Fibroblast of the conjunctiva (primary cell): ENCODE measurements around the gene SLC39A13.

Experiments
- DNase-seq: peaks from one replicate; pipeline ENCODE4 v3.0.0-alpha.2; 2010; ENCODE audit warnings: low read depth

Gene SLC39A13

DNA sequence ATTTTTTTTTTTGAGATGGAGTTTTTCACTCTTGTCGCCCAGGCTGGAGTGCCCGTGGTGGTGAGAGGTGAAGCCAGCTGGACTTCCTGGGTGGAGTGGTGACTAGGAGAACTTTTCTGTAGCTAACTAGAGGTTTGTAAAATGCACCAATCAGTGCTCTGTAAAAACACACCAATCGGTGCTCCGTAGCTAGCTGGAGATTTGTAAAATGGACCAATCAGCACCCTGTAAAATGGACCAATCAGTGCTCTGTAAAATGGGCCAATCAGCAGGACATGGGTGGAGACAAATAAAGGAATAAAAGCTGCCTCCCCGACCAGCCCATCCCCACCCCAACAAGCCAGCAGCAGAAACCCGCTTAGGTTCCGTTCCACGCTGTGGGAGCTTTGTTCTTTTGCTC, 45.0 kb downstream of the SLC39A13 start:
- no peak for DNase-seq

DNA sequence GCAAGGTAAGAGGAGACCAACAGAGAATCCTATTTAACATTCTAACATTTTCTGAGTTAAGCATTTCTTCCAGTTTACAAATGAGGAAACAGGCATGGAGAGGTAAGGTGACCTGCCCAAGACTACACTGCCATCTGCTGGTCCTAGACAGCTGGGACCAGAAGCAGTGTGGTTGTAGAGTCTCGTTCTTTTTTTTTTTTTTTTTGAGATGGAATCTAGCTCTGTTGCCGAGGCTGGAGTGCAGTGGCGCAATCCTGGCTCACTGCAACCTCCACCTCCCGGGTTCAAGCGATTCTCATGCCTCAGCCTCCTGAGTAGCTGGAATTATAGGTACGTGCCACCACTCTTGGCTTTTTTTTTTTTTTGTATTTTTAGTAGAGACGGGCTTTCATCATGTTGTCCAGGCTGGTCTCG, 45.9 kb downstream of the SLC39A13 start:
- DNase-seq = peak; percentile 87

DNA sequence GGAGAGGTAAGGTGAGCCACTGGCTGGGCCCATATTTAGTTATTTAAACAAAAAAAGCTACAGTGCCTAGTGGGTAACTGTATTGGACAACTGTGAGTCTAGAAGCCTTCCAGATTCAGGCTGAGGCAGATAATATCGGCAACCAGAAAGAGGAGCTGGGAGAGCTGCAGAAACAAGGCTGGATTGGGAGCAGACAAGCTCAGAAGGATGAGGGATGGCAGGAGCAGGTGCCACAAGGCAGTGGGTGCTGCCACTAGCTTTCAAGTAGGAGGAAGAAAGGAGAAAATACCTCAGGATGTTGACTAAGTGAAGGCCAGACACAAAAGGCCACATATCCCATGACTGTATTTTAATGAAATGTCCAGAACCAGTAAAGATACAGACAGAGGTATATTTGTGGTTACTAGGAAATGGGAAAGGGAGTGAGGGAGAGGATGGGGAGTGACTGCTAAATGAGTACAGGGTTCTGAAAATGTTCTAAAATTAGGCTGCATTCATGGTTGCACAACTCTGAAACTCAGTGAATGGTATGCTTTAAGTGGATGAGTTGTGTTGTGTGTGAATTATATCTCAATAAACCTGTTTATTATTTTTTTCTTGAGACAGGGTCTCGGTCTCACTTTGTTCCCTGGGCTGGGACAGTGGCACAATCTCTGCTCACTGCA, 52.3 kb downstream of the SLC39A13 start:
- DNase-seq = no peak

DNA sequence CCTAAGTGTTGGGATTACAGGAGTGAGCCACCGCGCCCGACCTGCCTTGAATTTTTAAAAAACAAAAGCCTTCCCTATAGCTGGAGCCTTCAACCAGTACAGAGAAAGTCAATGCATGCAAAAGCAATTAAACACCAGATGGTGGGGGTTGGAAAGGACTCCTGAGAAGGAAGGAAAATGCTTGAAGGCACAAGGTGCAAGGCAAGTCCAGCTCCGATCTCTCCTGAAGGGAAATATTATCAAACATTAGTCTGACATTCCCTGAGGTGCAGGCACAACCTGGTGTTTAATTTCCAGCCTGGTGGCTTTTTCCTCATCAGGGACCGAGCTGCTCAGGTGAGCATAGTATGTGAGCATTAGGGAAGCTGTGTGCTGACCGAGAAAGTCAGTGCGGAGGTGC, 53.5 kb downstream of the SLC39A13 start:
- no peak for DNase-seq

DNA sequence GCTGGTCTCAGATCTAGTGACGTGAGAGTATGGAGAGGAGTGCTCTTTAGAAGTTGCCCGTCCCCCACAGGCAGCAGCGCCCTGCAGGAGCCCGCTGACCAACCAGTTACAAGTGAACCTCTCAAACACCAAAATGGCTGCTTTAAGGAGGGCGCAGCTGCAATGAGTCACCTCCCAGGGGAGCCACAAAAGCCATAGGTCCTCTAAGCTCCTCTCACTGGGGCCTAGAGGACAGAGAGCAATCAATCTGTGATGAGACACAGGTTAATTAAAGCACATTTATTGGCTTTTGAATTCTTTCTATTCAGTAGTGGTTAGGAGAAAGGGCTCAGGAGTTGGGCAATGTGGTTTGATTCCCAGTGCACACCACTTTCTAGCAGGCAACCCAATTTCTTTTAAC, 56.1 kb downstream of the SLC39A13 start:
- DNase-seq = no peak
